Activated T-cell treated with anti-CD3 and anti-CD28 coated beads for 24 hours (primary cell): ENCODE data around the gene ATRN.

Experiments used
- DNase-seq: peaks from one replicate; pipeline ENCODE4 v3.0.0-alpha.2; 2020; ENCODE audit warnings: low read depth

Gene ATRN

GRCh38 chr20:3674995-3675900 lies 204.4 kb downstream of the ATRN start:
- DNase-seq, result no peak

DNA sequence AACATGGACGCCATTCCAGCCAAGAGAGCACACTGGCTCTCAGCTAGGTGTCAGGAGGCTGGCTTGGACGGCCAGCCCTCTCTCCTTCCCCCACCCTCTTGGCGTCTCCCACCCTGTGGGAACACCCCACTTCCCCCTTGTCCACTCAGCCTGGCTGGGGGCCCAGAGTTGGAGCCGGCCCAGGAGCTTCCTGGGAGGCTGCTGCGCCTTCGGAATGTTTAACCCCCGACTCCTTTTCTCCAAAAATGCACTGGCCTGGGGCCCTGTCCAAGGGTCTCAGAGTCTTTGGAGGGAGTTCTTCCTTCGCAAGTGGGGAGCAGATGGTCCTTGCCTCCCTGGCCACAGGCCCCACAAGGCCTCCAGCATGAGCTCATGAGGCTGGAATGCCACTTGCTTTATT lies 206.9 kb downstream of the ATRN start:
- DNase-seq, result no peak

GRCh38 chr20:3678198-3678597 lies 207.4 kb downstream of the ATRN start:
- DNase-seq, result no peak

- DNase-seq, result no peak
These were observed 208.3 kb downstream of the ATRN start for GRCh38 chr20:3678856-3679720.

DNA sequence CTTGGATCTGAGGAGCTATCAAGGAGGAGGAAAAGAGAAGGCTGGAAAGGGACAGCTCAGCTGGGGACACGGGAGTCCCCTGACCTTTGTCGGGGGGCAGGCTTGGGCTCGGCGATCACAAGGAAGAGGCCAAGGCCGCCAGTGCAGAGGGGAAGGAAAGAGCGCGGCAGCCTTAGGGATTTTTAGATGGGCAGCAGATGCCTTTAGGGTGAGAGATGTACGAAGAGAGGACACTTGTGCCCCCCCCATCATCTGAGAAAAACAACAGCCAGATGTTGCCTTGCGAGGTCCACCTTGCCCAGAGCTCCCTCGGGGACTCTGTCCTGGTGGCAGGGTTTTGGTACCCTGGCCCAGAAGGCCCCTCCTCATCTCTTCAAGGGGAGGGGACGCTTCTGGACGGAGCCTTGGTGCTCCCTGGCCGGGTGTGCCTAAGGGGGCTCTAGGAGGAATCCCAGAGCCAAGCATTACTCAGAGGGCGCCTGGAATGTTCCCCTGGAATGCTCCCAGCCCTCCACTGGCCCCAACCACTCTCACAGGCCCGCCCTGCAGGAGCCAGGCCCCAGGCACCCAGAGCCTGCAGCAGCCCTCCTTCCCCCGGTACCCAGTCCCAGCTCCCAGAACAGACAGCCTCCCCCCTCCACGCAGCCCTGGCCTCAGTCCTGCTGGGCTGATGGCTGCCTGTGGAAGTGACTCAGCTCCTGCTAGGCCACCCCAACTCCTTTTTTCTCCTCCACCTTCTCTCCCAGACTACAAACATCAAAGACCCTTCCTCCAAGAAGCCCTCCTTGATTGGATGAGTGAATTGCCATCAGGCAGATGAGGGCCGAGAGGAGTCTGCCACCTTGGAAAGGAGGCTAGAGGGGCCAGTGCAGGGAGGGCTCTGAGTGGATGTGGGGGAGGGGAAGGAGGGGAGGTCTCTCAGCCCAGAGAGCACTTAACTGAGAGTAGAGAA lies 209.2 kb downstream of the ATRN start:
- DNase-seq, result no peak

- no peak for DNase-seq
These were observed 210.0 kb downstream of the ATRN start for GRCh38 chr20:3680701-3681351.

GRCh38 chr20:3681352-3681930 lies 210.6 kb downstream of the ATRN start:
- no peak for DNase-seq

GRCh38 chr20:3681931-3682781 lies 211.3 kb downstream of the ATRN start, which contains the start of gene ADAM33:
Gene ADAM33, minus strand, starts transcription at chr20:3682010. Its CDS starts 6 bp downstream, at chr20:3682004.
- no peak for DNase-seq

DNA sequence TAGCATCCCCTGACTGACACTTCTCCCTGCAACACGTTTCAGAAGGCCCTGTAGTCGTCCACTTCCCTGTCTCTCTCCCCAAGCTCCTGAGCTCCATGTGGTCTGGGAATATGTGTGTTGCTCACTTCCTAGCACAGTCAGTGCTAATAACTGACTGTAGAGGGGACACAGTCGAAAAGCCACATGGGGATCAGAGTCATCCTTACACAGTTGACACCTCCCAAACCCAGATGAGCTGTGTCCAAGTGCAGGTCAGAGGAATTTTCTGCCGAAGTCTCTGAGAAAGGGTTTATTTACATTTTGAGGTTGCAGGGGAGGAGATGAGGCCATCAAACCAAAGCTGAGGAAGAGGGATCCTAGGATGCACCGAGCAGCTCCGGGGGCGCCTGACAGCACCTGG lies 214.5 kb downstream of the ATRN start:
- no peak for DNase-seq

- DNase-seq, result no peak
These were observed 215.6 kb downstream of the ATRN start for GRCh38 chr20:3686421-3686820.

DNA sequence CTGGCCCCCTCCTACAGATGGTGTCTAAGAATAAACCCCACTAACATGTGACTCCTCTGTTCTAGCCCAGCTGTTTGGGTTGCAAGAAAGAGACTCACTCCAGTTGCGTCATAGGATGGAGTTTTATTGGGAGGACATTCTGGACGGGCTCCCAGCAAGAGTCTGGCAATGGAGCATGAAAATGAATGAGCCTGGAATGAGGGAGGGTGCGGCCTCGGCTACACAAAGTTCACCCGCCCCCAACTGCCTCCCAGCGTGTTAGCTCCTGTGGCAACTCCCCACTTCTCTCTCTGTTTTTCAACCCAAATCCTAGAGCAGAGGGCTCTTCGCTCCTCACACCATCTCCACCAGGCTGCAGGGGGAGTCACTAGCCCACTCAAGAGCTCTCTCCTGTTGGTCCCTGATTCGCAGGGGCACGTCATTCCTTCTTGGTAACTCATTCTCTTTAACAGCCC lies 216.1 kb downstream of the ATRN start:
- DNase-seq, result no peak

- no peak for DNase-seq
These were observed 216.8 kb downstream of the ATRN start for GRCh38 chr20:3687655-3688054.

DNA sequence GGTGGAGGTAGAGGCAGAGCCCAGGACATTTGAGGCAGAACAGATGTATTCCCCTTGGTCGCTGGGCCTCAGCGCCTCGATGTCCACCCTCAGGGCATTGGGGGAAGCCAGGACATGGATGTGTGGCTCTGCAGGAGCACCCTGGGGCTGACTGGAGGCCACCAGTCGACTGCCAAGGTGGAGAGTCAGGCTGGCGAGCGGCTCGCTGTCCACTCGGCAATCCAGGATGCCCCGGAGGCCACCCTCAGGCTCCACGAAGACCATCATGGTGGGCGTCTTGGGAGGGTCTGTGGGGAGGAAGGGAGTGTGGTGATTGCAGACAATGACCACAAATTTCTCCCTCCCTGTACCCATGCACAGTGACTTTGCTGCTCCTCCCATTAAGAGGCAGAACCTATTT lies 219.2 kb downstream of the ATRN start:
- DNase-seq, result no peak

DNA sequence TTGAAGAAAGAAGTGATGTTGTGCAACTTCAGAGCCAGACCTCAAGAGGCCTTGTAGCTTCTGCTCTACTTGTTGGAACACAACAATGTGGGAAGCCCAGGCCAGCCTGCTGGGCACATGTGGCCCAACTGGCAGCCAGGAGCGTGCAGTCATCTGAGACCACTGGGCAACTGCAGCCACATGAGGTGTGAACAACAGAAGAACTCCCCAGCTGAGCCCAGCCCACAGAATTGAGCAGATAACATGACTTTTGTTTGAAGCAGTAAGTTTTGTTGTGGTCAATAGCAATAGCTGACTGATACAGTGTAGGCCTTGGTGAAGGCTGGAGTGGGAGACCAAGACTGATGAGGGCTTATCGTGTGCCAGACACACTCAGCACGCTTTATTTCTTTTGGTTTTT lies 219.6 kb downstream of the ATRN start:
- no peak for DNase-seq

GRCh38 chr20:3691306-3691705 lies 220.5 kb downstream of the ATRN start:
- DNase-seq, result no peak

DNA sequence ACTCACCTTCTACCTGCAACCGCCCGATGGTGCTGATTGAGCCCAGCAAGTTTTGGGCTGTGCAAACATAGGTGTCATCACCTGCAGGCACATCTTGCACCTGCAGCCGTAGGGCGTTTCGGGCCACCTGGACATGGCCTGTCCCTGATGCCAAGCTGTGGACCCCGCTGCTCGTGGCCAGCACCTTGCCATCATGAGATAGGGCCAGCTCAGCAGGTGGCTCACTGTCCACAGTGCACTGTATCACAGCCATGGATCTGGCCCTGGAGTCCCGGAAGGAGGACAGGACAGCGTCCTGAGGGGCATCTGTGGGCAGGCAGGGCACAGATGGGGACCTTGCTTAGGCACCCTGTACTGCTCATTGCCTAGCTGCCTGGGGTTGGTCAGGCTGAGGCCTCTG lies 221.1 kb downstream of the ATRN start:
- DNase-seq, result no peak

DNA sequence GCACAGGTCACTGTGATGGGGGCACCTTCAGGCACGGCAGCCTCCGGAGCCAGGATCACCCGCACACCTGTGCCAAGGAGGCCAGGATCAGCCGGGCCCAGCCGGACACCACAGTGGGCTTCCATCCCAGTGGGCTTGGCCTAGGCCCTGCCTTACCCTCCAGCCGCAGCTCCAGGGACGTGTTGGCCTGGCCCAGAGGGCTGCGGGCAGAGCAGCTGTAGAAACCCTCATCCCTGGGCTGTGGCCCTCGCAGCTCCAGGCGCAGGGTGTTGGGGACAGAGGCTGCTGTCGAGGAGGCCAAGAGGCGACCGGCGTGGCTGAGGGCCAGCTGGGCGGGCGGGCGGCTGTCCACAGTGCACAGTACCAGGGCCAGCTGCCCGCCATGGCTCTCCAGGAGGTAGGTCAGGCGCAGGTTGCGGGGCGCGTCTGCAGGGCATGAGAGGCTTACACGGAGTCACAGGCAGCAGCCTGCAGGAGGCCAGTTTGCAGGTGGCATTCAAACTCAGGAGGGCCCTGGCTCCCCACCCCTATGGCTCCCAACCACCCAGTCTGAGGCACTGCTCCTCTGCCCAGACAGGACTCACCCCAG lies 222.0 kb downstream of the ATRN start:
- DNase-seq, result no peak

- DNase-seq, result no peak
These were observed 222.6 kb downstream of the ATRN start for GRCh38 chr20:3693376-3693775.

GRCh38 chr20:3694864-3695263 lies 224.0 kb downstream of the ATRN start:
- DNase-seq, result no peak
